LNCaP clone FGC (cell line): Measurements from ENCODE around the gene CFAP157.

Experiments
- DNase-seq: peaks from one replicate; pipeline ENCODE4 v3.0.0-alpha.2; 2011; ENCODE audit warnings: low read depth
- H3K4me3 ChIP-seq: 2 replicates; pipeline ENCODE4 v1.5.1; 2011; ENCODE audit warnings: mild to moderate bottlenecking, low read depth, low read length, control low read depth
- TF ChIP-seq, protein P1 (sequence below): IDR thresholded peaks from 2 replicates; pipeline ENCODE4 v1.5.1; 2012; ENCODE audit warnings: mild to moderate bottlenecking; ENCODE audit not compliant: control insufficient read depth, insufficient read depth; ENCODE audit errors: extremely low read depth

Gene CFAP157

DNA sequence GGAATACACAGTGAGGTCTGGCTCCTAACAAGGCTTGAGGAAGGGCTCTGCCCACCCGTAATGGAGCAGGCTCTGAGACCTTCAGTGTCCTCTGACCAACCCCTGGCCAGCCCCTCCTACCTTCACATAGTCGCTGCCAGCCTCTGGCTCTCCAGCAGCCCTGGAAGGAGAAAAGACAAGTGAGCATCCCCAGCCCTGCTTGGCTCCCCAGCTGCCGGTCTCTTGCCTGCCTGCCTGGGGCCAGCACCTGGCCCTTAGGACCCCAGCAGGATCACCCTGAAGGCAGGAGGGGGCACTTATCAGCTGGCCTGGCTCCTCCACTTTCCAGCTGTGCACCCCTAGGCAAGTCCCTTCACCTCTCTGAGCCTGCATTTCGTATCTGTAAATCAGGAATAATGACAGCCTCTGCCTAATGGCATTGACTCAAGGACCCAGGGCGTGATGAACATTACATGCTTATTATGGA is 54.7 kb downstream of the CFAP157 start:
- H3K4me3 ChIP-seq = no peak overlapping the region
- DNase-seq = no peak
- TF ChIP-seq, protein P1, sequence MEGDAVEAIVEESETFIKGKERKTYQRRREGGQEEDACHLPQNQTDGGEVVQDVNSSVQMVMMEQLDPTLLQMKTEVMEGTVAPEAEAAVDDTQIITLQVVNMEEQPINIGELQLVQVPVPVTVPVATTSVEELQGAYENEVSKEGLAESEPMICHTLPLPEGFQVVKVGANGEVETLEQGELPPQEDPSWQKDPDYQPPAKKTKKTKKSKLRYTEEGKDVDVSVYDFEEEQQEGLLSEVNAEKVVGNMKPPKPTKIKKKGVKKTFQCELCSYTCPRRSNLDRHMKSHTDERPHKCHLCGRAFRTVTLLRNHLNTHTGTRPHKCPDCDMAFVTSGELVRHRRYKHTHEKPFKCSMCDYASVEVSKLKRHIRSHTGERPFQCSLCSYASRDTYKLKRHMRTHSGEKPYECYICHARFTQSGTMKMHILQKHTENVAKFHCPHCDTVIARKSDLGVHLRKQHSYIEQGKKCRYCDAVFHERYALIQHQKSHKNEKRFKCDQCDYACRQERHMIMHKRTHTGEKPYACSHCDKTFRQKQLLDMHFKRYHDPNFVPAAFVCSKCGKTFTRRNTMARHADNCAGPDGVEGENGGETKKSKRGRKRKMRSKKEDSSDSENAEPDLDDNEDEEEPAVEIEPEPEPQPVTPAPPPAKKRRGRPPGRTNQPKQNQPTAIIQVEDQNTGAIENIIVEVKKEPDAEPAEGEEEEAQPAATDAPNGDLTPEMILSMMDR = no peak

DNA sequence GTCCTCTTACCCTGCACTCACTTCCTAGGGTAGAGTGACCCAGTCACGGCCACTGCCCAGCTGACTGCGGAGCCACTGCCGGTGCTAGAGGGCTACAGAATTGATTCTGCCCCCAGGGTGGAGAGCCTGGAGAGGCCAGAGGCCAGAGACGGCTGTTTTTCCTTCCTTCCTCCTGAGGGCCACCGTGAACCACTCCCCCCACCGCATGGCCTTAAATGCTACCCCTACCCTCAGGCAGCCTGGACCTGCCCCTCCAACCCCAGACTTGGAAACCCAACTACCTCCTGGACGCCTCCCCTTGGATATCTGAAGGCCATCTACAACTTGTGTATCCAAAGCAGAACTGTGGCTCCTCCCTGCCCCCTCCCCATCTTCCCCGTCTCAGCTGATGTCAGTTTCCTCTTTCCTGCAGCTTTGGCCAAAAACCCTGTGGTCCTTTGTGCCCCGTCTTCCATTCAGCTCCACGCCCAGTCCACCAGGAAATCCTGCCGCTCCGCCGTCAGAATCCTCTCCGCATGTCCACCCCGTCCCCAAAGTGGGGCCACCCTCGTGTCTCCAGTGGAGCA is 55.4 kb downstream of the CFAP157 start:
- TF ChIP-seq, protein P1 = no peak
- no peak for DNase-seq
- no peak overlapping the region for H3K4me3 ChIP-seq

DNA sequence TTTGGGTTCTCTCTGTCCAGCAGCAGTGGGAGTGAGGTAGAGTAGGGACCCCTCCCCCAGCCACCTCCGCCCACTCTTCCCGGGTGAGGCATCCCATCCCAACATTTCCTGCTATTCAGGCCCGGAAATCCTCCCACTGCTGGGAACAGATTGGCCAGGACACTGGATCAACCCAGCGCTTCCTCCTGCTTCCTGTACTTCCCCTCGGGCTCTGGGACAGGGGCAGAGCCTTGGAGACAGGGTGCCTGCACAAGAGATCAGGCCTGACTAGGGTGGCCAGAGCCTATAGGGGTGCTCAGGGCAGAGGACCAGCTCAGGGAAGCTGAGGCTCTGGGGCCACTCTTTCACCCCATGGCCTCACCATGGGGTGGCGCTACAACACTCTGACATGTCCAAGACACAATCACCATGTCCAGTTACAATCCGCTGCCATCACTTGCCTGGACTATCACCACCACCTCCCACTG is 57.2 kb downstream of the CFAP157 start:
- no peak for DNase-seq
- TF ChIP-seq, protein P1 = no peak
- H3K4me3 ChIP-seq = no peak overlapping the region

DNA sequence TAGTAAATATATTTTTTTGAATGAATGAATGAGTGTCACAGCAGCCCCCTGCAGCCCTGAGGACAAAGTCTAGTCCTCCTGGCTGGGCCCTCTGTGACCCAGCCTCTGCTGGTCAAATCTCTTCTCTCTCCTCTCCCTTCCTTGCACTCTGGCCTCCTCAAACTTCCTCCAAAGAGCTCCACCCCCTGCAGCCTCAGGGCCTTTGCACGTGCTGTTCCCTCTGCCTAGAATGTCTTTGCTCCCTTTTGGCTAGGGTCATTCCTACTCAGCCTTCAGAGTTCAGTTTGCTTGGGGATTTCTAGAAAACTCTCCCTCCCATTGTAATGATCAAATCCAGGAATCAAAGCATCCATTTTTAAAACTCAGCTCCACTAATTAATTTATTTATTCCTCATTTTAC is 58.6 kb downstream of the CFAP157 start:
- TF ChIP-seq, protein P1 = no peak
- H3K4me3 ChIP-seq = no peak overlapping the region
- DNase-seq = no peak
